Keratinocyte (primary cell): Measurements from ENCODE around the gene PTOV1.

Experiments used
- CTCF ChIP-seq, 3 experiments: IDR thresholded peaks in 1 of 3; conservative IDR thresholded peaks in 1 of 3; optimal IDR thresholded peaks in 1 of 3; 2 replicates in 2 of 3; 3 replicates in 1 of 3; pipeline versions ENCODE3 to v1.5.1; 2011; ENCODE audit warnings: low read length in 3 of 3, mild to moderate bottlenecking in 3 of 3, moderate library complexity in 2 of 3, control low read depth in 1 of 3, inconsistent platforms in 1 of 3; ENCODE audit not compliant: insufficient read depth in 2 of 3; ENCODE audit errors: extremely low read depth in 1 of 3
- EZH2 ChIP-seq: IDR thresholded peaks from one replicate; pipeline ENCODE4 v1.6.1; 2012; ENCODE audit warnings: inconsistent platforms, mild to moderate bottlenecking, low read length, moderate library complexity

GRCh38 chr19:49864890-49865289, 13.9 kb downstream of the PTOV1 start:
- TF ChIP-seq CTCF (optimal IDR thresholded peaks at IDR 0.05 in 1 of 3, IDR thresholded peaks at IDR 0.05 in 1 of 3, conservative IDR thresholded peaks at IDR 0.05 in 1 of 3; ENCODE audit: extremely low read depth in 1 of 3, insufficient read depth in 2 of 3, low read length in 3 of 3) (no peak), EZH2 (no peak)
